Stimulated activated naive CD8-positive, alpha-beta T cell treated with anti-CD3 and anti-CD28 coated beads, Interleukin-15, amount 100 ng/mL, for 72 hours (primary cell): ENCODE results near the gene ZNF277.

ENCODE experiments used
- ATAC-seq: fragments of 150-1000 bp; cut with Tn5 transposase; 2 replicates; pipeline ENCODE4 v1.10.0; 2021; ENCODE audit warnings: mild to moderate bottlenecking, moderate library complexity
- DNase-seq, 2 donors: peaks; one replicate each; pipeline ENCODE4 v3.0.0; 2021 to 2022
- H3K27ac Mint-ChIP-seq, 2 donors: one replicate each; pipeline ENCODE4 v1.8.0; 2022; ENCODE audit warnings: mild to moderate bottlenecking in 2 of 2, mixed read lengths in 2 of 2, moderate library complexity in 2 of 2
- H3K27me3 Mint-ChIP-seq: one replicate; pipeline ENCODE4 v1.8.0; 2022; ENCODE audit warnings: mixed read lengths
- H3K4me1 Mint-ChIP-seq: one replicate; pipeline ENCODE4 v1.8.0; 2022; ENCODE audit warnings: mild to moderate bottlenecking, mixed read lengths
- H3K4me3 Mint-ChIP-seq, 2 donors: one replicate each; pipeline ENCODE4 v1.8.0; 2022; ENCODE audit warnings: mild to moderate bottlenecking in 2 of 2, mixed read lengths in 2 of 2, moderate library complexity in 1 of 2
- H3K9me3 Mint-ChIP-seq, 2 donors: one replicate each; pipeline ENCODE4 v1.8.0; 2022; ENCODE audit warnings: mixed read lengths in 2 of 2

The ZNF277 gene

GRCh38 chr7:112206238-112206990, at the start of gene ZNF277, which contains the start of gene DOCK4:
ZNF277 (plus strand) TSS chr7:112206695; CDS start chr7:112206717, 22 bp downstream.
DOCK4 (minus strand) TSS chr7:112206399; CDS start chr7:112206138, 261 bp downstream.
- Mint-ChIP-seq H3K4me1 (peaks cover 28% of the 10 kb centered on the region), H3K4me3 (peak within 1 kb of the TSS; percentile 97 to 98), H3K27me3 (peaks cover 32% of the 10 kb centered on the region), H3K27ac (peak within 1 kb of the TSS; percentile 73 to 93), H3K9me3 (no peaks in the 10 kb centered on the region)
- DNase-seq (peak; percentile 99), ATAC-seq (peak; percentile 94)

- no peaks in the 10 kb centered on the region for H3K9me3 Mint-ChIP-seq
- peak overlapping the region in 1 of 2 donors; percentile 55 for H3K27ac Mint-ChIP-seq
- ATAC-seq: peak; percentile 46
- no peak overlapping the region for H3K4me3 Mint-ChIP-seq
- no peaks in the 10 kb centered on the region for H3K4me1 Mint-ChIP-seq
- peaks cover 8% of the 10 kb centered on the region for H3K27me3 Mint-ChIP-seq
- DNase-seq: no peak
Measured at GRCh38 chr7:112157072-112157471, 49.4 kb upstream of the ZNF277 start.

GRCh38 chr7:112159351-112159750, 47.1 kb upstream of the ZNF277 start:
- H3K4me3 Mint-ChIP-seq: no peak overlapping the region
- peaks cover 8% of the 10 kb centered on the region for H3K27me3 Mint-ChIP-seq
- H3K4me1 Mint-ChIP-seq: no peaks in the 10 kb centered on the region
- ATAC-seq (no peak), DNase-seq (no peak)
- H3K9me3 Mint-ChIP-seq: no peaks in the 10 kb centered on the region
- no peak overlapping the region for H3K27ac Mint-ChIP-seq

- no peak for DNase-seq
- no peak for ATAC-seq
- Mint-ChIP-seq H3K27ac (no peak overlapping the region), H3K4me1 (no peaks in the 10 kb centered on the region), H3K9me3 (no peaks in the 10 kb centered on the region), H3K4me3 (no peak overlapping the region), H3K27me3 (peaks cover 8% of the 10 kb centered on the region)
Measured at GRCh38 chr7:112160130-112160770, 46.2 kb upstream of the ZNF277 start.

- peaks cover 8% of the 10 kb centered on the region for H3K27me3 Mint-ChIP-seq
- H3K9me3 Mint-ChIP-seq: no peaks in the 10 kb centered on the region
- H3K27ac Mint-ChIP-seq: no peak overlapping the region
- no peak overlapping the region for H3K4me3 Mint-ChIP-seq
- no peaks in the 10 kb centered on the region for H3K4me1 Mint-ChIP-seq
- no peak for DNase-seq
- ATAC-seq: no peak
Measured at GRCh38 chr7:112160771-112161150, 45.7 kb upstream of the ZNF277 start.

GRCh38 chr7:112161253-112162141, 45.0 kb upstream of the ZNF277 start:
- Mint-ChIP-seq H3K4me3 (no peak overlapping the region), H3K4me1 (no peaks in the 10 kb centered on the region), H3K27ac (no peak overlapping the region), H3K9me3 (no peaks in the 10 kb centered on the region), H3K27me3 (peaks cover 8% of the 10 kb centered on the region)
- DNase-seq (no peak), ATAC-seq (no peak)

- H3K4me3 Mint-ChIP-seq: no peak overlapping the region
- H3K9me3 Mint-ChIP-seq: no peaks in the 10 kb centered on the region
- peaks cover 8% of the 10 kb centered on the region for H3K27me3 Mint-ChIP-seq
- ATAC-seq (no peak), DNase-seq (no peak)
- no peak overlapping the region for H3K27ac Mint-ChIP-seq
- no peaks in the 10 kb centered on the region for H3K4me1 Mint-ChIP-seq
Measured at GRCh38 chr7:112162142-112162766, 44.2 kb upstream of the ZNF277 start.

- H3K4me1 Mint-ChIP-seq: no peaks in the 10 kb centered on the region
- no peaks in the 10 kb centered on the region for H3K9me3 Mint-ChIP-seq
- DNase-seq (no peak), ATAC-seq (no peak)
- H3K4me3 Mint-ChIP-seq: no peak overlapping the region
- H3K27ac Mint-ChIP-seq: no peak overlapping the region
- H3K27me3 Mint-ChIP-seq: peaks cover 8% of the 10 kb centered on the region
Measured at GRCh38 chr7:112162784-112163506, 43.5 kb upstream of the ZNF277 start.

GRCh38 chr7:112167147-112167546, 39.3 kb upstream of the ZNF277 start:
- no peaks in the 10 kb centered on the region for H3K4me1 Mint-ChIP-seq
- ATAC-seq (no peak), DNase-seq (no peak)

GRCh38 chr7:112168915-112169314, 37.6 kb upstream of the ZNF277 start:
- no peaks in the 10 kb centered on the region for H3K4me1 Mint-ChIP-seq
- H3K27me3 Mint-ChIP-seq: peaks cover 5% of the 10 kb centered on the region
- ATAC-seq: no peak
- no peaks in the 10 kb centered on the region for H3K9me3 Mint-ChIP-seq
- DNase-seq: no peak
- no peak overlapping the region for H3K27ac Mint-ChIP-seq
- H3K4me3 Mint-ChIP-seq: no peak overlapping the region

More at GRCh38 chr7:112167147-112167546, 39.3 kb upstream of the ZNF277 start:
- Mint-ChIP-seq H3K9me3 (no peaks in the 10 kb centered on the region), H3K27me3 (no peaks in the 10 kb centered on the region), H3K27ac (no peak overlapping the region), H3K4me3 (no peak overlapping the region)

- Mint-ChIP-seq H3K27ac (no peak overlapping the region), H3K9me3 (no peaks in the 10 kb centered on the region), H3K27me3 (peaks cover 11% of the 10 kb centered on the region), H3K4me1 (no peaks in the 10 kb centered on the region), H3K4me3 (no peak overlapping the region)
- ATAC-seq: no peak
- DNase-seq: no peak
Measured at GRCh38 chr7:112171673-112172072, 34.8 kb upstream of the ZNF277 start.

- Mint-ChIP-seq H3K9me3 (no peaks in the 10 kb centered on the region), H3K4me3 (no peak overlapping the region), H3K27me3 (peaks cover 11% of the 10 kb centered on the region), H3K27ac (no peak overlapping the region), H3K4me1 (no peaks in the 10 kb centered on the region)
- ATAC-seq (no peak), DNase-seq (no peak)
Measured at GRCh38 chr7:112172870-112173567, 33.5 kb upstream of the ZNF277 start.

GRCh38 chr7:112173568-112173905, 33.0 kb upstream of the ZNF277 start:
- Mint-ChIP-seq H3K4me3 (no peak overlapping the region), H3K27ac (no peak overlapping the region), H3K27me3 (peaks cover 11% of the 10 kb centered on the region), H3K9me3 (no peaks in the 10 kb centered on the region), H3K4me1 (no peaks in the 10 kb centered on the region)
- DNase-seq (no peak), ATAC-seq (no peak)

GRCh38 chr7:112174192-112174591, 32.3 kb upstream of the ZNF277 start:
- Mint-ChIP-seq H3K27ac (no peak overlapping the region), H3K9me3 (no peaks in the 10 kb centered on the region), H3K4me3 (no peak overlapping the region)

More at GRCh38 chr7:112174192-112174591, 32.3 kb upstream of the ZNF277 start:
- Mint-ChIP-seq H3K27me3 (peaks cover 11% of the 10 kb centered on the region), H3K4me1 (no peaks in the 10 kb centered on the region)
- ATAC-seq: no peak
- no peak for DNase-seq
